ENCODE measurements around the gene TTC28.

The TTC28 gene

GRCh38 chr22:28002181-28002700, 677.4 kb downstream of the TTC28 start:
- no peak for DNase-seq (ENCODE audit: low read depth)

GRCh38 chr22:28001171-28001835, 678.3 kb downstream of the TTC28 start:
- no peak for DNase-seq (ENCODE audit: low read depth)

- no peak for DNase-seq (ENCODE audit: low read depth)
Observed at GRCh38 chr22:28000361-28000760, 679.3 kb downstream of the TTC28 start.

- DNase-seq (ENCODE audit: low read depth) = no peak
Observed at GRCh38 chr22:27999876-28000275, 679.8 kb downstream of the TTC28 start.

GRCh38 chr22:27998511-27999410, 680.9 kb downstream of the TTC28 start:
- DNase-seq (ENCODE audit: low read depth) = no peak

GRCh38 chr22:27997538-27997937, 682.1 kb downstream of the TTC28 start:
- DNase-seq (ENCODE audit: low read depth) = peak; percentile 35

GRCh38 chr22:27996981-27997380, 682.7 kb downstream of the TTC28 start:
- no peak for DNase-seq (ENCODE audit: low read depth)

- DNase-seq (ENCODE audit: low read depth) = no peak
Observed at GRCh38 chr22:27996529-27996925, 683.1 kb downstream of the TTC28 start.

GRCh38 chr22:27995801-27996528, 683.7 kb downstream of the TTC28 start:
- no peak for DNase-seq (ENCODE audit: low read depth)

GRCh38 chr22:27994481-27995331, 684.9 kb downstream of the TTC28 start:
- no peak for DNase-seq (ENCODE audit: low read depth)

- DNase-seq (ENCODE audit: low read depth) = no peak
Observed at GRCh38 chr22:27993774-27994350, 685.8 kb downstream of the TTC28 start.

- no peak for DNase-seq (ENCODE audit: low read depth)
Observed at GRCh38 chr22:27993201-27993635, 686.4 kb downstream of the TTC28 start.

- no peak for DNase-seq (ENCODE audit: low read depth)
Observed at GRCh38 chr22:27992294-27993165, 687.1 kb downstream of the TTC28 start.

GRCh38 chr22:27991586-27992293, 687.9 kb downstream of the TTC28 start:
- DNase-seq (ENCODE audit: low read depth) = no peak

- DNase-seq (ENCODE audit: low read depth) = peak; percentile 25
Observed at GRCh38 chr22:27990879-27991278, 688.8 kb downstream of the TTC28 start.

GRCh38 chr22:27990451-27990840, 689.2 kb downstream of the TTC28 start:
- no peak for DNase-seq (ENCODE audit: low read depth)

- DNase-seq (ENCODE audit: low read depth) = no peak
Observed at GRCh38 chr22:27989758-27990450, 689.7 kb downstream of the TTC28 start.

- DNase-seq (ENCODE audit: low read depth) = no peak
Observed at GRCh38 chr22:27988704-27989103, 690.9 kb downstream of the TTC28 start.

- DNase-seq (ENCODE audit: low read depth) = peak; percentile 9
Observed at GRCh38 chr22:27987557-27987956, 692.1 kb downstream of the TTC28 start.
